Thoracic aorta endothelial cell (primary cell): ENCODE results near the gene CNKSR2. TPM values are rescaled to one million over a fixed set of nuclear protein-coding genes. Genes with fewer than 3 reads are reported as not detected.

Experiments
- total RNA-seq: library from RNA; depleted of rRNA; stranded (reverse); fragments of >200 nt; gene quantifications from 2 replicates; pipeline ENCODE4 v1.2.3, GENCODE V29; 2012

CNKSR2 gene
- under 0.01 TPM in 1 of 2 replicates, not detected in the other for total RNA-seq

DNA sequence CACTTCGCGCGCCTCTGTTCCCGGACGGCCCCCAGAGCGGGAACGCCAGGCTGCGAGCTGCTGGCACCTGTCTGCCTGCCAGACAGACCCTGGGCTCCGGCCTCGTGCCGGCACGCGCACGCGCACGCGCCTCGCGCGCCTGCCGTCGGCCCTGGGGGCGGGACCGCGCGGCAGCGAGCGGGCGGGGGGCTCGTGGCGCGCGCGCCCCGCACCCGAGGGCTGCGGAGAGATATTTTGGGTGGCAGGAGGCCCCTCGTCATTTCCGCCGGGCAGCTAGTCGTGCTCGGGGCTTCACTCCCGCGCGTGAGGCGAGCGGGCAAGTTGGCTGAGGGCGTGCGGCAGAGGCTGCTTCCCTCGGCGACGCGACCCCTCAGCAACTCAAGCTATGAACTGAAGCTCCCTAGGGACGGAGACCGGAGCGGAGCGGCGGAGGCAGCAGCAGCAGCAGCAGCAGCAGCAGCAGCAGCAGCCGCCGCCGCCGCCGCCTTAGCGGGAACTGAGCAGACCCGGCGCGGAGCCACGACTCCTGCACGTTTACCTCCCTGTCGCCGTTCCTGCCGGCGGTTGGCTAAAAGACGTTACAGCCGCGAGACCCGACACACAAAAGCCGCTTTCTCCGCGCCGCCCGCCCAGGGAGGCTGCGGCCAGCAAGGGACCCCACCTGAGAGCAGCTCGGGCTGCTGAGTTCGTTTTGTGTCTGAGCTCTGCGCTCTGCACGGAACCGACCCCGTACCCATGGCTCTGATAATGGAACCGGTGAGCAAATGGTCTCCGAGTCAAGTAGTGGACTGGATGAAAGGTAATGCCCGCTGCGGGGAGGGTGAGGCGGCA, at the start of gene CNKSR2:
CNKSR2 (plus strand) TSS at position 256 of the 831 bp plus-strand sequence; CDS start at position 736, 480 bp downstream.

DNA sequence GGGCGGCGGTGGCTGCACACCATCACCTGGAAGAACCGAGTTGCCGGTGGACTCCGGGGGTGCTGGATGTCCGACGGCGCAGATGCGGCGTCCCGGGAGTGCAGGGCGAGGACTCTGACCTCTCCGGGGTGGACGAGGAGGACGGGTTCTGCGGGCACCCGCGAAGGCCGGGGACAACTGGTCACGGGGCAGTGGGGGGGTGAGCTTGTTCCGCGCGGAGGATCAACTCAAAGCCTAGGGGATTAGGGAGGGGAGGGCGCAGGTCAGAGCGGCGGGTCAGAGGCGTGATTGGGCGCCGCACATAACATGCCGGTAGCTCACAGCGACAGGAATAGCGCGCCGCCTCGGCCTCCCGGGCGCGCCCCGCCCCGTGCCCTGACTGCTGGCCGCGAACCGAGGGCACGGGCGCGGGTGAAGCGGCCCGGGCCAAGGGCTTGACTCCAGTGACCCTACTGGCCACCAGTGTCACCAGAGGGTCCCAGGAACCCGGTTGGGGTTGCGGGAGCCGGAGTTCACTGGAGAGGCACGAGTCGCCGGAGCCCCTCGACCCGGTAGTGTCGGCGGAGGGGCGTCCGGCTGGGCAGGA, 284.0 kb downstream of the CNKSR2 start, which contains the start of gene KLHL34:
KLHL34 (minus strand) TSS at position 179 of the 586 bp plus-strand sequence. CDS start 542 bp downstream, outside the sequence.

